GM12878 (cell line): ENCODE results near the gene PLXDC1. TPM values are rescaled to one million over a fixed set of nuclear protein-coding genes. Genes with fewer than 3 reads are reported as not detected.

Source experiments
- BCLAF1 ChIP-seq: fragments of 450-650 bp; IDR thresholded peaks from 2 replicates; pipeline ENCODE4 v1.6.1; 2017; ENCODE audit warnings: antibody characterized with exemption, mild to moderate bottlenecking, moderate library complexity
- E2F8 ChIP-seq: fragments of 450-650 bp; IDR thresholded peaks from 2 replicates; pipeline ENCODE4 v1.6.1; 2018; ENCODE audit warnings: mild to moderate bottlenecking, low read depth, moderate library complexity; ENCODE audit not compliant: partially characterized antibody
- JUNB ChIP-seq: IDR thresholded peaks from 2 replicates; pipeline ENCODE4 v1.6.1; 2016; ENCODE audit warnings: antibody characterized with exemption, mild to moderate bottlenecking
- RUNX3 ChIP-seq: IDR thresholded peaks from 2 replicates; pipeline ENCODE4 v1.6.1; 2012; ENCODE audit warnings: low read length, inconsistent platforms
- TCF3 ChIP-seq: IDR thresholded peaks from 2 replicates; pipeline ENCODE4 v1.6.1; 2012; ENCODE audit warnings: low read depth, mild to moderate bottlenecking, low read length, borderline replicate concordance; ENCODE audit not compliant: insufficient read depth
- polyA plus RNA-seq, 11 experiments: library from polyadenylated mRNA; depleted of rRNA in 4 of 11; unstranded in 6 of 11; stranded (reverse) in 5 of 11; fragments of >200 nt; fragmentation: Nextera tagmentation in 4 of 11; fragmentation: Illumina TruSeq in 1 of 11; extraction: Ambion mirVana in 4 of 11; extraction: Trizol in 1 of 11; gene quantifications; 1 replicate in 1 of 11; 2 replicates in 10 of 11; pipeline versions ENCODE4 v1.2.1 to v1.2.3, GENCODE V29; 2011 to 2016; ENCODE audit warnings: inconsistent platforms in 2 of 11, missing spikeins in 2 of 11, low read depth in 1 of 11
- total RNA-seq, 4 experiments: library from RNA; depleted of rRNA in 3 of 4; stranded (reverse); fragments of >200 nt in 3 of 4; fragmentation: Illumina TruSeq in 1 of 4; extraction: Trizol in 1 of 4; gene quantifications; 2 replicates each; pipeline versions ENCODE4 v1.2.1 to v1.2.3, GENCODE V29; 2013 to 2021
- TF ChIP-seq, protein P1 (sequence below): IDR thresholded peaks from 2 replicates; pipeline ENCODE4 v1.6.1; 2012; ENCODE audit warnings: mild to moderate bottlenecking, low read depth, low read length

The PLXDC1 gene
- total and polyA plus RNA-seq, 10 of the 15 experiments (the other 5 are each of a cell fraction or from before 2014, with no cell fraction given), result 0.03 to 0.30 (median 0.22) TPM; not detected in 7

GRCh38 chr17:39173526-39174274, 22.3 kb upstream of the PLXDC1 start (continued):
- no peak for TF ChIP-seq BCLAF1
- no peak for TF ChIP-seq RUNX3
- no peak for TF ChIP-seq JUNB
- TF ChIP-seq E2F8, result no peak
- no peak for TF ChIP-seq TCF3
- TF ChIP-seq, protein P1, sequence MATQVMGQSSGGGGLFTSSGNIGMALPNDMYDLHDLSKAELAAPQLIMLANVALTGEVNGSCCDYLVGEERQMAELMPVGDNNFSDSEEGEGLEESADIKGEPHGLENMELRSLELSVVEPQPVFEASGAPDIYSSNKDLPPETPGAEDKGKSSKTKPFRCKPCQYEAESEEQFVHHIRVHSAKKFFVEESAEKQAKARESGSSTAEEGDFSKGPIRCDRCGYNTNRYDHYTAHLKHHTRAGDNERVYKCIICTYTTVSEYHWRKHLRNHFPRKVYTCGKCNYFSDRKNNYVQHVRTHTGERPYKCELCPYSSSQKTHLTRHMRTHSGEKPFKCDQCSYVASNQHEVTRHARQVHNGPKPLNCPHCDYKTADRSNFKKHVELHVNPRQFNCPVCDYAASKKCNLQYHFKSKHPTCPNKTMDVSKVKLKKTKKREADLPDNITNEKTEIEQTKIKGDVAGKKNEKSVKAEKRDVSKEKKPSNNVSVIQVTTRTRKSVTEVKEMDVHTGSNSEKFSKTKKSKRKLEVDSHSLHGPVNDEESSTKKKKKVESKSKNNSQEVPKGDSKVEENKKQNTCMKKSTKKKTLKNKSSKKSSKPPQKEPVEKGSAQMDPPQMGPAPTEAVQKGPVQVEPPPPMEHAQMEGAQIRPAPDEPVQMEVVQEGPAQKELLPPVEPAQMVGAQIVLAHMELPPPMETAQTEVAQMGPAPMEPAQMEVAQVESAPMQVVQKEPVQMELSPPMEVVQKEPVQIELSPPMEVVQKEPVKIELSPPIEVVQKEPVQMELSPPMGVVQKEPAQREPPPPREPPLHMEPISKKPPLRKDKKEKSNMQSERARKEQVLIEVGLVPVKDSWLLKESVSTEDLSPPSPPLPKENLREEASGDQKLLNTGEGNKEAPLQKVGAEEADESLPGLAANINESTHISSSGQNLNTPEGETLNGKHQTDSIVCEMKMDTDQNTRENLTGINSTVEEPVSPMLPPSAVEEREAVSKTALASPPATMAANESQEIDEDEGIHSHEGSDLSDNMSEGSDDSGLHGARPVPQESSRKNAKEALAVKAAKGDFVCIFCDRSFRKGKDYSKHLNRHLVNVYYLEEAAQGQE, result no peak
